Stomach (tissue), 9 donors: Measurements from ENCODE around the gene CDH16. TPM values are rescaled to one million over a fixed set of nuclear protein-coding genes. Genes with fewer than 3 reads are reported as not detected.
A peak's percentile ranks its signal among the peaks of the same experiment; 100 is the strongest.
"Not testable (repeated sequence)": the region's sequence is repeated elsewhere in the genome, so short reads cannot be mapped to it uniquely, and the experiment has no call there.

Experiments
- DNase-seq, 2 donors: peaks; one replicate each; pipeline versions ENCODE4 v3.0.0 to v3.0.0-alpha.2; 2013 to 2019
- H3K27ac ChIP-seq, 5 donors: fragments of 200-600 bp in 4 of 5; sonication (generic) in 4 of 5; one replicate each; pipeline ENCODE4 v1.5.1; 2013 to 2019; ENCODE audit warnings: mild to moderate bottlenecking in 1 of 5, moderate library complexity in 1 of 5
- H3K27me3 ChIP-seq, 3 donors: fragments of 200-600 bp; sonication (generic); one replicate each; pipeline ENCODE4 v1.5.1; 2017 to 2019; ENCODE audit warnings: mixed run types in 1 of 3
- H3K36me3 ChIP-seq, 4 donors: fragments of 200-600 bp; sonication (generic); 1 replicate in 3 of 4; 2 replicates in 1 of 4; pipeline ENCODE4 v1.5.1; 2016 to 2019
- H3K4me1 ChIP-seq, 4 donors: fragments of 200-600 bp; sonication (generic); one replicate each; pipeline ENCODE4 v1.5.1; 2016 to 2019
- H3K4me3 ChIP-seq, 4 donors: fragments of 200-600 bp; sonication (generic) in 3 of 4; one replicate each; pipeline ENCODE4 v1.5.1; 2016 to 2019; ENCODE audit warnings: mild to moderate bottlenecking in 1 of 4
- H3K9me3 ChIP-seq, 4 donors: fragments of 200-600 bp; sonication (generic); one replicate each; pipeline ENCODE4 v1.5.1; 2016 to 2019
- EP300 ChIP-seq: sonication (generic); formaldehyde crosslinking; IDR thresholded peaks from one replicate; pipeline ENCODE4 v1.6.1; 2017; ENCODE audit warnings: antibody characterized with exemption
- POLR2A ChIP-seq, 4 donors: fragments of 450-650 bp; IDR thresholded peaks; one replicate each; pipeline ENCODE4 v1.6.1; 2016; ENCODE audit warnings: antibody characterized with exemption in 4 of 4, control low read depth in 2 of 4, mild to moderate bottlenecking in 1 of 4, moderate library complexity in 1 of 4
- POLR2AphosphoS5 ChIP-seq, 3 donors: sonication (generic); formaldehyde crosslinking; IDR thresholded peaks; one replicate each; pipeline ENCODE4 v1.6.1; 2016; ENCODE audit warnings: antibody characterized with exemption in 3 of 3
- WGBS, 5 donors: extraction: QIAGEN DNeasy Blood & Tissue Kit in 3 of 5; methylation state at CpG; one replicate each; pipeline versions ENCODE4 v1.1.5 to v1.1.7; 2013 to 2018; 5-methylcytosine and 5-hydroxymethylcytosine counted together
- intact Hi-C: fragments of 100-400 bp; cut with DNase I; formaldehyde crosslinking; loops from one replicate; pipeline ENCODE4 v1.15.1; 2023; ENCODE audit warnings: low total_unique reads
- polyA plus RNA-seq, 3 donors: library from polyadenylated mRNA; stranded (reverse); fragments of 200-250 nt; gene quantifications; one replicate each; pipeline ENCODE4 v1.2.3, GENCODE V29; 2013
- total RNA-seq, 5 donors: library from RNA; depleted of rRNA; stranded (reverse); fragments of >200 nt; gene quantifications; one replicate each; pipeline versions ENCODE4 v1.1.0 to v1.2.3, GENCODE V29; 2014 to 2016
- TF ChIP-seq, protein P1 (sequence below), 7 experiments: fragments of 450-650 bp in 4 of 7; fragments of 200-600 bp in 3 of 7; sonication (generic) in 3 of 7; IDR thresholded peaks; one replicate each; pipeline ENCODE4 v1.5.1; 2016 to 2019; ENCODE audit warnings: antibody characterized with exemption in 7 of 7, control low read depth in 2 of 7, mild to moderate bottlenecking in 1 of 7
- donor health status: healthy with polysubstance abuse.
- donor health status: Bipolar disorder and iron deficiency.
- donor health status: healthy.

Gene CDH16
- total and polyA plus RNA-seq, 8 donors, result 0.14 to 2.3 (median 1.1) TPM; not detected in 5

DNA sequence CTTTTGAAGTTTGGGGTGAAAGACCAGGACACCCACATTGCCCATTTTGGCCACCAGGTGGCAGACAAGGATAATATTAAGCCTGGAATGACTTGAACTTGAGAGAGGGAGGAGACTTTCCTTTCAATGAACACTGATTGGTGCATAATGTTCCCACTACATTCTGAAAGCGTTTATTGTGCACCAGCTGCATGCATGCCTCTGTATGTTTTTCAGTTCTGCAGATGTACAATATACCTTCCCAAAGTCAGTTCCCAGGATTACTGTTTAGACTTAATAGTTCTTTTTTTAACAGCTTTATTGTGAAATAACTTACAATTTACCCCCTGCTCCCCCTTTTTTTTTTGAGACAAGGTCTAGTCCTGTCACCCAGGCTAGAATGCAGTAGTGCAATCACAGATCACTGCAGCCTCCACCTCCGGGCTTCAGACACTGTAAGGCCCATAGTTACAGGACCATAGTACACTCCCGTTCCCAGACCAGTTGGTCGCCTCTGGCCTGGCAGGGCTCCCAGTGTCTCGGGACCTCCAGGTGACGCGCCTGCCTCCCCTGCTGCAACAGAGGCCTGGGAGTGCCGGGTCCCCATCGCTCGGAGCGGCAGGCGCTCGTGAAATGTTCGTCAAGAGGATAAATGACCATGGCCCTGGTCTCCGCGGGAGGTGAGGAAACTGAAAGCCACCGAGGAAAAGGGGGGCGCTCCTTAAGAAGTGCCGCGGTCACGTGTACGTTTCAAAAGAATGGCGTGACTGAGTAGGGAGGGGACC is 28.8 kb upstream of the CDH16 start:
- Histone ChIP-seq H3K27ac (peak overlapping the region in 1 of 5 donors; percentile 56), H3K4me3 (peak overlapping the region; percentile 49 to 68 (median 62)), H3K9me3 (no peaks in the 10 kb centered on the region), H3K27me3 (peaks cover 0 to 28% (median 12%) of the 10 kb centered on the region in 3 donors), H3K4me1 (peaks cover 8 to 22% (median 18%) of the 10 kb centered on the region in 4 donors), H3K36me3 (peaks cover 11 to 22% (median 16%) of the 10 kb centered on the region in 4 donors)
- intact Hi-C loops, result no loop called here
- peak; percentile 89 to 93 for DNase-seq
- no peak for TF ChIP-seq EP300
- TF ChIP-seq, protein P1, sequence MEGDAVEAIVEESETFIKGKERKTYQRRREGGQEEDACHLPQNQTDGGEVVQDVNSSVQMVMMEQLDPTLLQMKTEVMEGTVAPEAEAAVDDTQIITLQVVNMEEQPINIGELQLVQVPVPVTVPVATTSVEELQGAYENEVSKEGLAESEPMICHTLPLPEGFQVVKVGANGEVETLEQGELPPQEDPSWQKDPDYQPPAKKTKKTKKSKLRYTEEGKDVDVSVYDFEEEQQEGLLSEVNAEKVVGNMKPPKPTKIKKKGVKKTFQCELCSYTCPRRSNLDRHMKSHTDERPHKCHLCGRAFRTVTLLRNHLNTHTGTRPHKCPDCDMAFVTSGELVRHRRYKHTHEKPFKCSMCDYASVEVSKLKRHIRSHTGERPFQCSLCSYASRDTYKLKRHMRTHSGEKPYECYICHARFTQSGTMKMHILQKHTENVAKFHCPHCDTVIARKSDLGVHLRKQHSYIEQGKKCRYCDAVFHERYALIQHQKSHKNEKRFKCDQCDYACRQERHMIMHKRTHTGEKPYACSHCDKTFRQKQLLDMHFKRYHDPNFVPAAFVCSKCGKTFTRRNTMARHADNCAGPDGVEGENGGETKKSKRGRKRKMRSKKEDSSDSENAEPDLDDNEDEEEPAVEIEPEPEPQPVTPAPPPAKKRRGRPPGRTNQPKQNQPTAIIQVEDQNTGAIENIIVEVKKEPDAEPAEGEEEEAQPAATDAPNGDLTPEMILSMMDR (IDR thresholded peaks at IDR 0.05), result peak in 5 of 7 experiments; percentile 81 to 95 (median 92)
- peak in 1 of 3 donors; percentile 71 for TF ChIP-seq POLR2AphosphoS5 (IDR thresholded peaks at IDR 0.05)
- no peak for TF ChIP-seq POLR2A (IDR thresholded peaks at IDR 0.05)
- 0 to 1% (median 0%) methylated on average over 20 to 23 of the region's 23 CpGs for WGBS, 5 donors

GRCh38 chr16:66946974-66947301 is 28.3 kb upstream of the CDH16 start:
- Histone ChIP-seq H3K4me1 (peaks cover 8 to 22% (median 18%) of the 10 kb centered on the region in 4 donors), H3K9me3 (no peaks in the 10 kb centered on the region), H3K27me3 (peaks cover 0 to 28% (median 12%) of the 10 kb centered on the region in 3 donors), H3K27ac (no peak overlapping the region), H3K36me3 (peaks cover 16 to 28% (median 22%) of the 10 kb centered on the region in 4 donors), H3K4me3 (no peak overlapping the region)
- TF ChIP-seq EP300 (no peak), POLR2AphosphoS5 (IDR thresholded peaks at IDR 0.05) (no peak), POLR2A (IDR thresholded peaks at IDR 0.05) (no peak)
- TF ChIP-seq, protein P1 (IDR thresholded peaks at IDR 0.05), result no peak
- DNase-seq, result no peak
- WGBS, 5 donors, result 21 to 30% (median 26%) methylated on average over 5 of the region's 5 CpGs
- intact Hi-C loops, result no loop called here

DNA sequence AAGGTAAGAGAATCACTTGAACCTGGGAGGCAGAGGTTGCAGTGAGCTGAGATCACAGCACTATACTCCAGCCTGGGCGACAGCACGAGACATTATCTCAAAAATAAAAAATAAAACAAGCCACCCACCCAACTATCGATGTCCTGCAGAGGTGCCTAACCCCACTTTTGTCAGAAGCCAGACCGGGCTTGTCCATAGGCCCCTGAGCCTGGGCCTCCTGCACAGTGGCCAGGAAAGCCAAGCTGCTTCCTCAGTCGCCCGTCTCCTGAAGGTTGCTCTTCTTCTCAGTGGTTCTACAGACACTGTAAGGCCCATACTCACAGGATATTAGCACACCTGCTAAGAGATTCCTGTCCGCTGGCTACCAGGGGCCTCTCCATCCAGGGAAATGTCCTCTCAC is 27.9 kb upstream of the CDH16 start:
- no peak for DNase-seq
- H3K9me3 ChIP-seq, result no peaks in the 10 kb centered on the region
- H3K4me1 ChIP-seq, result peaks cover 8 to 22% (median 18%) of the 10 kb centered on the region in 4 donors
- no peak overlapping the region for H3K27ac ChIP-seq
- H3K36me3 ChIP-seq, result peaks cover 20 to 32% (median 26%) of the 10 kb centered on the region in 4 donors
- H3K27me3 ChIP-seq, result peaks cover 0 to 28% (median 12%) of the 10 kb centered on the region in 3 donors
- TF ChIP-seq POLR2A (IDR thresholded peaks at IDR 0.05) (no peak), EP300 (no peak)
- TF ChIP-seq, protein P1 (IDR thresholded peaks at IDR 0.05), result no peak
- intact Hi-C loops, result no loop called here
- 68 to 82% (median 76%) methylated on average over 7 of the region's 7 CpGs for WGBS, 5 donors
- H3K4me3 ChIP-seq, result no peak overlapping the region

DNA sequence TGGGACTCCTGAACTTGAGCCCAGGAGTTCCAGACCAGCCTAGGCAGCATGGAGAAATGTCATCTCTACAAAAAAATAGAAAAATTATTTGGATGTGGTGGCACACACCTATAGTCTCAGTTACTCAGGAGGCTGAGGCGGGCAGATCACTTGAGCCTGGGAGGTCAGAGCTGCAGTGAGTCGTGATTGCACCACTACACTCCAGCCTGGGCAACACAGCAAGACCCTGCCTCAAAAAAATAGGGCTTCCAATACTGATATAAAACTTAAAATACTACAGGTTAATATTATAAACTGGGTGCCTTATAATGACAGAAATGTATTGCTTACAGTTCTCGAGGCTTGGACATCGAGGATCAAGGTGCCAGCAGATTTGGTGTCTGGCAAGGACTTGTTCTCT is 27.3 kb upstream of the CDH16 start:
- no peak overlapping the region for H3K4me3 ChIP-seq
- H3K27me3 ChIP-seq, result peaks cover 0 to 24% (median 12%) of the 10 kb centered on the region in 3 donors
- peaks cover 8 to 22% (median 18%) of the 10 kb centered on the region in 4 donors for H3K4me1 ChIP-seq
- H3K27ac ChIP-seq, result no peak overlapping the region
- intact Hi-C loops, result no loop called here
- no peak for DNase-seq
- H3K9me3 ChIP-seq, result no peaks in the 10 kb centered on the region
- WGBS, 5 donors, result 75 to 86% (median 84%) methylated on average over 4 of the region's 4 CpGs
- peaks cover 26 to 38% (median 32%) of the 10 kb centered on the region in 4 donors for H3K36me3 ChIP-seq
- TF ChIP-seq, protein P1 (IDR thresholded peaks at IDR 0.05), result no peak
- no peak for TF ChIP-seq EP300
- no peak for TF ChIP-seq POLR2AphosphoS5 (IDR thresholded peaks at IDR 0.05)
- no peak for TF ChIP-seq POLR2A (IDR thresholded peaks at IDR 0.05)

DNA sequence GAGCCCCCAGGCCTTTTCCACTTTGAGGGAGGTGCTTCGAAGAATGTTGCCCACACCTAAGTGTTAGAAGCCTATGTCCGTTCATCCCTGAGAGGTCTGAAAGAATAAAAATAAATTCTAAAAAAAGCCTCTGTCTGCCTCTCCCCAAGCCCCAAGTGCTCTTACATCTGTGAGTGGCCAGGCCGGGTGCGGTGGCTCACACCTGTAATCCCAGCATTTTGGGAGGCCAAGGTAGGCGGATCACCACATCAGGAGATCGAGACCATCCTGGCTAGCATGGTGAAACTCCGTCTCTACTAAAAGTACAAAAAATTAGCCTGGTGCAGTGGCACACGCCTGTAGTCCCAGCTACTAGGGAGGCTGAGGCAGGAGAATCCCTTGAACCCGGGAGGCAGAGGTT is 26.3 kb upstream of the CDH16 start:
- H3K9me3 ChIP-seq, H3K27ac ChIP-seq, DNase-seq, H3K4me3 ChIP-seq, intact Hi-C loops: not testable (repeated sequence)
- 76 to 89% (median 82%) methylated on average over 9 of the region's 9 CpGs for WGBS, 5 donors
- H3K27me3 ChIP-seq, result peaks cover 0 to 19% (median 12%) of the 10 kb centered on the region in 3 donors
- H3K4me1 ChIP-seq, result peaks cover 8 to 22% (median 18%) of the 10 kb centered on the region in 4 donors
- H3K36me3 ChIP-seq, result peaks cover 36 to 47% (median 41%) of the 10 kb centered on the region in 4 donors
